ENCODE measurements around the gene PIK3C2G.

PIK3C2G gene

DNA sequence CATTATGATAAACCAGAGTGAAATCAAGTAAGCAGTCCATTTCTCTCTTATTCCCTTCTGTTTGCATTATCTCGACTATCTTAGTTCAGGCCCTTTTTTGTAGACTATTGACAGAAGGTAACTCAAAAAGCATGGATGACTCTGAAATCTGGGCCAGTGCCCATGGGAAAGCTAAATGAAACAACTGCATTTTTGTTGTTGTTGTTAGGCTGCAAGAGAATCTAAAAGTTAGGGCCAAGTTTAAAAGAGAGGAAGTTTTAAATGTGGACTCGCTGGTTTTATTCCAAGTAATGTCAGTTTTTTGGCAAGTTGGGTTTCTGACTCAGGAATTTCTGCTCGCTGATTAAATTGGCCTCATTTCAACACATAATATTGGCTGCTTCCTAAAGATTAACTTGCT, 201.1 kb downstream of the PIK3C2G start:
- no peak overlapping the region for H3K23ac ChIP-seq (ENCODE audit: low read length)
- no peak overlapping the region for H2AK5ac ChIP-seq (ENCODE audit: low read length)
- H4K8ac ChIP-seq (ENCODE audit: low read depth, low read length) = no peak overlapping the region
- no peak overlapping the region for H2AFZ ChIP-seq (ENCODE audit: insufficient read depth, low read length, poor library complexity)
- DNase-seq = no peak
- H3K9ac ChIP-seq (ENCODE audit: low read length) = no peak overlapping the region
- no peak overlapping the region for H4K12ac ChIP-seq (ENCODE audit: low read depth, low read length)
- H3K18ac ChIP-seq (ENCODE audit: low read length) = no peak overlapping the region
- H3K36me3 ChIP-seq (ENCODE audit: control insufficient read depth in 1 of 2, insufficient read depth in 2 of 2, low read length in 2 of 2) = no peaks in the 10 kb centered on the region
- H3K27ac ChIP-seq (ENCODE audit: low read depth, low read length) = no peak overlapping the region
- no peak overlapping the region for H3K14ac ChIP-seq (ENCODE audit: low read length)
- no peak overlapping the region for H2BK12ac ChIP-seq (ENCODE audit: low read length)
- no peak overlapping the region for H3K4ac ChIP-seq (ENCODE audit: low read depth, low read length)
- no peaks in the 10 kb centered on the region for H3K79me1 ChIP-seq (ENCODE audit: low read length)
- H3K4me1 ChIP-seq (ENCODE audit: control insufficient read depth in 1 of 2, insufficient read depth in 2 of 2, low read length in 2 of 2) = no peaks in the 10 kb centered on the region
- no peaks in the 10 kb centered on the region for H3K79me2 ChIP-seq (ENCODE audit: control insufficient read depth, insufficient read depth, low read length, poor library complexity)
- H2BK120ac ChIP-seq (ENCODE audit: insufficient read depth, low read length, poor library complexity) = no peak overlapping the region
- H3K27me3 ChIP-seq (ENCODE audit: insufficient read depth, low read length) = no peaks in the 10 kb centered on the region
- H4K91ac ChIP-seq (ENCODE audit: low read depth, low read length) = no peak overlapping the region
- H3K4me2 ChIP-seq (ENCODE audit: low read length) = no peak overlapping the region
- no peaks in the 10 kb centered on the region for H3K9me3 ChIP-seq (ENCODE audit: insufficient read depth, low read depth, low read length)
- H3K4me3 ChIP-seq (ENCODE audit: low read depth, low read length) = no peak overlapping the region
- no CpG with 5 or more reads among the region's 3 CpGs for WGBS (ENCODE audit: extremely low coverage, insufficient coverage, insufficient read length)
- no peak overlapping the region for H2BK5ac ChIP-seq (ENCODE audit: low read depth, low read length, poor library complexity)

DNA sequence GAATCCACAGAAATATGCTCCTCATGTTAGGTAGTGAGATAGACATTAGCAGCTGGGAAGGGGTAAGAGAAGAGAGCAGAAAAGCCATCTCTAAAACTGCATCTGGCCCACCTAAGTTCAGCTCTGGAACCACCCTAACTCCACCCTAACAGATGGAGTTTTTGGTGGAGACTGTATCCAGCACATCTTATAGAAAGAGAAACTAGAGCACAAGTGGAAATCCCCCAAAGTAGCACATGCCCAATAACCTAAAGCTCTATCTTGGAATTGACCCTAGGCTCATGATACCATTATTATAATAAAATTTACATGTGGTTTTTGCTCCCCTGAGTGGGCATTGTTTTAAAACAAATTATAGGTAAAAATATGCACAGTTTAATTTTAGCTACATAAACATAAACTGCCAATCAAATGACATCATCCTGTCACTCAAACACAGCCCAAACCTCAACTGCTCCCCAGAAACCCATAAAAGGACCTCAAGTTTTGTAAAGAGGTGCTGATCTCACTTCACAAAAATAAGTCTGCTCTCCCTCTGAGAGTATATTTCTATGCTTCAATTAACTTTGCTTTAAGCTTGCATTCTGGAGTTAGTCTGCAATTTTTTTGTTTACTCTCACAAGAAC, 206.4 kb downstream of the PIK3C2G start:
- no peak overlapping the region for H4K8ac ChIP-seq (ENCODE audit: low read depth, low read length)
- no peak overlapping the region for H2BK120ac ChIP-seq (ENCODE audit: insufficient read depth, low read length, poor library complexity)
- no peak overlapping the region for H4K91ac ChIP-seq (ENCODE audit: low read depth, low read length)
- H3K14ac ChIP-seq (ENCODE audit: low read length) = no peak overlapping the region
- no peak overlapping the region for H3K9ac ChIP-seq (ENCODE audit: low read length)
- no peak for DNase-seq
- H2BK5ac ChIP-seq (ENCODE audit: low read depth, low read length, poor library complexity) = no peak overlapping the region
- H2BK12ac ChIP-seq (ENCODE audit: low read length) = no peak overlapping the region
- H3K79me1 ChIP-seq (ENCODE audit: low read length) = no peaks in the 10 kb centered on the region
- no peak overlapping the region for H3K23ac ChIP-seq (ENCODE audit: low read length)
- no peak overlapping the region for H2AFZ ChIP-seq (ENCODE audit: insufficient read depth, low read length, poor library complexity)
- H3K4me3 ChIP-seq (ENCODE audit: low read depth, low read length) = no peak overlapping the region
- no peak overlapping the region for H2AK5ac ChIP-seq (ENCODE audit: low read length)
- no peak overlapping the region for H3K18ac ChIP-seq (ENCODE audit: low read length)
- H3K27ac ChIP-seq (ENCODE audit: low read depth, low read length) = no peak overlapping the region
- no peaks in the 10 kb centered on the region for H3K27me3 ChIP-seq (ENCODE audit: insufficient read depth, low read length)
- H3K4me1 ChIP-seq (ENCODE audit: control insufficient read depth in 1 of 2, insufficient read depth in 2 of 2, low read length in 2 of 2) = no peaks in the 10 kb centered on the region
- no peak overlapping the region for H4K12ac ChIP-seq (ENCODE audit: low read depth, low read length)
- H3K4ac ChIP-seq (ENCODE audit: low read depth, low read length) = no peak overlapping the region
- no peaks in the 10 kb centered on the region for H3K9me3 ChIP-seq (ENCODE audit: insufficient read depth, low read depth, low read length)
- no peaks in the 10 kb centered on the region for H3K79me2 ChIP-seq (ENCODE audit: control insufficient read depth, insufficient read depth, low read length, poor library complexity)
- no peak overlapping the region for H3K4me2 ChIP-seq (ENCODE audit: low read length)
- no peaks in the 10 kb centered on the region for H3K36me3 ChIP-seq (ENCODE audit: control insufficient read depth in 1 of 2, insufficient read depth in 2 of 2, low read length in 2 of 2)

DNA sequence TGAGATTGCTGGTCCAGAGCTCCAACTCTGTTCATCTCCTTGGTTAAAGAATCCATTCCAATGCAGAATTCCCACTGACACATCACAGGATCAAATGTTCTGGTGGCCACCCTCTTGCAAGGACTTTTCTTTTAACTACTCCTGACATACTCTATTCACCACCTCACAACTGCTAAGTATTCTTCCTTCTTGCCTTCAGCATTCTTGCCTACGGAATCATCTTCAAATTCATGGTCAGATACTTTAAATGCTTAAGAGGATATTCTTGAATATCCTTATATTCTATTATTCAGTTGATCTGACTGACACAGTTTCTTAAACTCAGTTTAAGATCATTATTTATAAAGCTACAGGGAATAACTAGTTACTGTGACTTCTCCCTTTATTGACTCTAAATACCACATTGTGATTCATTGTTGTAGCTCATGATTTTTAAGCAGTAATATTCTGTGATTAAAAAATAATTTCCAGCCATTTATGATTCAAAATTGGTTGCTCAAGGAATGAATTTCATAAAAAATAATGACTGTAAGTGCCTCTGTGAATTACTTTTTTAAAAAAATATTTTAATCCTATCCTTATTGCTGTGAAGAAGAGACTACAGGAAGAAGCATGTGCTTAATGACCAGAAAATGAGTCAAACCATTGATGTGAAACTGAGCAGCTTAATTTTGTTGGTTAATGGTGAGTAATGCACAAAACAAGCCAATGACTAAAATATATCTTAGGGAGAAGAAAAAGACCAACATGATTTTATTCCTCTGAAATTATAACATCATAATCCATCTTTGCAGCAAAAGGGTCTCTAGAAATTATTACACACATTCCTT, 207.1 kb downstream of the PIK3C2G start:
- Histone ChIP-seq H3K4ac (ENCODE audit: low read depth, low read length) (no peak overlapping the region), H3K9ac (ENCODE audit: low read length) (no peak overlapping the region), H3K27ac (ENCODE audit: low read depth, low read length) (no peak overlapping the region), H3K79me1 (ENCODE audit: low read length) (no peaks in the 10 kb centered on the region), H3K23ac (ENCODE audit: low read length) (no peak overlapping the region), H3K36me3 (ENCODE audit: control insufficient read depth in 1 of 2, insufficient read depth in 2 of 2, low read length in 2 of 2) (no peaks in the 10 kb centered on the region), H3K9me3 (ENCODE audit: insufficient read depth, low read depth, low read length) (no peaks in the 10 kb centered on the region), H4K12ac (ENCODE audit: low read depth, low read length) (no peak overlapping the region), H2BK5ac (ENCODE audit: low read depth, low read length, poor library complexity) (no peak overlapping the region), H3K4me3 (ENCODE audit: low read depth, low read length) (no peak overlapping the region), H2AK5ac (ENCODE audit: low read length) (no peak overlapping the region), H2BK12ac (ENCODE audit: low read length) (no peak overlapping the region), H4K8ac (ENCODE audit: low read depth, low read length) (no peak overlapping the region), H3K14ac (ENCODE audit: low read length) (no peak overlapping the region), H2AFZ (ENCODE audit: insufficient read depth, low read length, poor library complexity) (no peak overlapping the region), H4K91ac (ENCODE audit: low read depth, low read length) (no peak overlapping the region), H3K27me3 (ENCODE audit: insufficient read depth, low read length) (no peaks in the 10 kb centered on the region), H3K79me2 (ENCODE audit: control insufficient read depth, insufficient read depth, low read length, poor library complexity) (no peaks in the 10 kb centered on the region), H3K4me1 (ENCODE audit: control insufficient read depth in 1 of 2, insufficient read depth in 2 of 2, low read length in 2 of 2) (no peaks in the 10 kb centered on the region), H3K18ac (ENCODE audit: low read length) (no peak overlapping the region), H2BK120ac (ENCODE audit: insufficient read depth, low read length, poor library complexity) (no peak overlapping the region), H3K4me2 (ENCODE audit: low read length) (no peak overlapping the region)
- DNase-seq = no peak
- no CpG with 5 or more reads among the region's 1 CpG for WGBS (ENCODE audit: extremely low coverage, insufficient coverage, insufficient read length)

DNA sequence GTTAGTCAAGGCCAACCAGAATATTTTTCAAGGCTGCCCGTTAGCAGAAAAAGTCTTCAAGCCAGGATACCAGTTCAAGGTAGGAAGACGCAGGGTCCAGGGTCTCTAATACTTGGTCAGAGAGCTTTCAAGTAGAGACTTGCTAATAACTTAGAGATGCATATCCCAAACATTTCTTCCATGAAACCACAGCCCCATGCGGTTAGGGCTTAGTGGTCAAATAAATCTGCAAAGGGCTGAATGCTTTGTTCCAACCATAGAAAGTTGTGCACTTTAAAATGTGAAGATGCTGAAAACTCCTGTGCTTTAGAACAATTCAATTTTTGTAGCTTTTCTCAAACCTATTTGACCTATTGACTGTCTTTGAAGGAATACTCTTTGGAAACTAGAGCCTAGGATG, 208.9 kb downstream of the PIK3C2G start:
- Histone ChIP-seq H3K79me1 (ENCODE audit: low read length) (no peaks in the 10 kb centered on the region), H3K23ac (ENCODE audit: low read length) (no peak overlapping the region), H3K36me3 (ENCODE audit: control insufficient read depth in 1 of 2, insufficient read depth in 2 of 2, low read length in 2 of 2) (no peaks in the 10 kb centered on the region), H2BK120ac (ENCODE audit: insufficient read depth, low read length, poor library complexity) (no peak overlapping the region), H3K4me3 (ENCODE audit: low read depth, low read length) (no peak overlapping the region), H2BK12ac (ENCODE audit: low read length) (no peak overlapping the region), H3K27ac (ENCODE audit: low read depth, low read length) (no peak overlapping the region), H3K4ac (ENCODE audit: low read depth, low read length) (no peak overlapping the region), H4K12ac (ENCODE audit: low read depth, low read length) (no peak overlapping the region), H3K18ac (ENCODE audit: low read length) (no peak overlapping the region), H2AK5ac (ENCODE audit: low read length) (no peak overlapping the region), H3K4me1 (ENCODE audit: control insufficient read depth in 1 of 2, insufficient read depth in 2 of 2, low read length in 2 of 2) (no peaks in the 10 kb centered on the region), H3K4me2 (ENCODE audit: low read length) (no peak overlapping the region), H3K14ac (ENCODE audit: low read length) (no peak overlapping the region), H3K9me3 (ENCODE audit: insufficient read depth, low read depth, low read length) (no peaks in the 10 kb centered on the region), H3K27me3 (ENCODE audit: insufficient read depth, low read length) (no peaks in the 10 kb centered on the region), H4K91ac (ENCODE audit: low read depth, low read length) (no peak overlapping the region), H3K9ac (ENCODE audit: low read length) (no peak overlapping the region), H2BK5ac (ENCODE audit: low read depth, low read length, poor library complexity) (no peak overlapping the region), H3K79me2 (ENCODE audit: control insufficient read depth, insufficient read depth, low read length, poor library complexity) (no peaks in the 10 kb centered on the region), H4K8ac (ENCODE audit: low read depth, low read length) (no peak overlapping the region), H2AFZ (ENCODE audit: insufficient read depth, low read length, poor library complexity) (no peak overlapping the region)
- WGBS (ENCODE audit: extremely low coverage, insufficient coverage, insufficient read length) = no CpG with 5 or more reads among the region's 3 CpGs
- DNase-seq = no peak
